Ecto neural progenitor cell (in vitro differentiated cells): ENCODE data around the gene VAT1L.

Experiments
- DNase-seq: peaks from one replicate; pipeline ENCODE4 v3.0.0-alpha.2; 2018; ENCODE audit warnings: low spot score

Gene VAT1L

GRCh38 chr16:77782694-77783093 is 5.7 kb upstream of the VAT1L start:
- no peak for DNase-seq

GRCh38 chr16:77784441-77785372 is 3.7 kb upstream of the VAT1L start:
- no peak for DNase-seq

- no peak for DNase-seq
Observed at GRCh38 chr16:77785373-77785764, 3.0 kb upstream of the VAT1L start.

- no peak for DNase-seq
Observed at GRCh38 chr16:77786186-77786847, 2.0 kb upstream of the VAT1L start.

GRCh38 chr16:77787452-77787851 is 912 bp upstream of the VAT1L start:
- no peak for DNase-seq

GRCh38 chr16:77789085-77790008 is 983 bp downstream of the VAT1L start:
- DNase-seq: peak; percentile 53

GRCh38 chr16:77790009-77790372 is 1.6 kb downstream of the VAT1L start:
- peak; percentile 49 for DNase-seq

- DNase-seq: no peak
Observed at GRCh38 chr16:77790912-77791311, 2.5 kb downstream of the VAT1L start.

- DNase-seq: no peak
Observed at GRCh38 chr16:77793417-77793816, 5.1 kb downstream of the VAT1L start.

- DNase-seq: no peak
Observed at GRCh38 chr16:77794586-77794985, 6.2 kb downstream of the VAT1L start.

GRCh38 chr16:77801817-77802216 is 13.5 kb downstream of the VAT1L start:
- DNase-seq: no peak

- no peak for DNase-seq
Observed at GRCh38 chr16:77805398-77805797, 17.0 kb downstream of the VAT1L start.

GRCh38 chr16:77807021-77807420 is 18.7 kb downstream of the VAT1L start:
- DNase-seq: no peak

GRCh38 chr16:77812856-77813500 is 24.6 kb downstream of the VAT1L start:
- no peak for DNase-seq

GRCh38 chr16:77816293-77816692 is 27.9 kb downstream of the VAT1L start:
- no peak for DNase-seq

GRCh38 chr16:77820340-77820739 is 32.0 kb downstream of the VAT1L start:
- no peak for DNase-seq

GRCh38 chr16:77822661-77823060 is 34.3 kb downstream of the VAT1L start:
- no peak for DNase-seq

GRCh38 chr16:77823067-77823466 is 34.7 kb downstream of the VAT1L start:
- no peak for DNase-seq

GRCh38 chr16:77825196-77825595 is 36.8 kb downstream of the VAT1L start:
- no peak for DNase-seq

GRCh38 chr16:77827032-77827431 is 38.7 kb downstream of the VAT1L start:
- no peak for DNase-seq

GRCh38 chr16:77833921-77834634 is 45.7 kb downstream of the VAT1L start:
- DNase-seq: no peak
